Ascending aorta (tissue), 2 donors: ENCODE results near the gene BCLAF3. TPM values are rescaled to one million over a fixed set of nuclear protein-coding genes. Genes with fewer than 3 reads are reported as not detected.

Source experiments
- DNase-seq, 2 donors: peaks; one replicate each; pipeline ENCODE4 v3.0.0-alpha.2; 2019; ENCODE audit warnings: low spot score in 2 of 2
- H3K27ac ChIP-seq, 2 donors: fragments of 200-600 bp; sonication (generic); one replicate each; pipeline ENCODE4 v1.5.1; 2016 to 2017; ENCODE audit warnings: mild to moderate bottlenecking in 1 of 2
- H3K27me3 ChIP-seq: fragments of 200-600 bp; sonication (generic); one replicate; pipeline ENCODE4 v1.5.1; 2017
- H3K36me3 ChIP-seq, 2 donors: fragments of 200-600 bp; sonication (generic); one replicate each; pipeline ENCODE4 v1.5.1; 2016
- H3K4me1 ChIP-seq, 2 donors: fragments of 200-600 bp; sonication (generic); one replicate each; pipeline ENCODE4 v1.5.1; 2016 to 2017; ENCODE audit warnings: mild to moderate bottlenecking in 1 of 2
- H3K4me3 ChIP-seq, 2 donors: fragments of 200-600 bp; sonication (generic); one replicate each; pipeline ENCODE4 v1.5.1; 2016 to 2017; ENCODE audit warnings: mild to moderate bottlenecking in 1 of 2
- H3K9me3 ChIP-seq, 2 donors: fragments of 200-600 bp; sonication (generic); one replicate each; pipeline ENCODE4 v1.5.1; 2016
- intact Hi-C: fragments of 100-400 bp; cut with DNase I; formaldehyde crosslinking; loops from one replicate; pipeline ENCODE4 v1.15.1; 2023
- total RNA-seq: library from RNA; depleted of rRNA; stranded (reverse); fragments of >200 nt; gene quantifications from one replicate; pipeline ENCODE4 v1.1.0, GENCODE V29; 2016
- TF ChIP-seq, protein P1 (sequence below), 3 experiments: fragments of 200-600 bp in 2 of 3; fragments of 450-650 bp in 1 of 3; sonication (generic) in 2 of 3; IDR thresholded peaks; one replicate each; pipeline ENCODE4 v1.5.1; 2016 to 2019; ENCODE audit warnings: antibody characterized with exemption in 3 of 3, mild to moderate bottlenecking in 1 of 3, moderate library complexity in 1 of 3

Gene BCLAF3
- total RNA-seq, 1 donor from 2014 or later = 5.0 TPM

DNA sequence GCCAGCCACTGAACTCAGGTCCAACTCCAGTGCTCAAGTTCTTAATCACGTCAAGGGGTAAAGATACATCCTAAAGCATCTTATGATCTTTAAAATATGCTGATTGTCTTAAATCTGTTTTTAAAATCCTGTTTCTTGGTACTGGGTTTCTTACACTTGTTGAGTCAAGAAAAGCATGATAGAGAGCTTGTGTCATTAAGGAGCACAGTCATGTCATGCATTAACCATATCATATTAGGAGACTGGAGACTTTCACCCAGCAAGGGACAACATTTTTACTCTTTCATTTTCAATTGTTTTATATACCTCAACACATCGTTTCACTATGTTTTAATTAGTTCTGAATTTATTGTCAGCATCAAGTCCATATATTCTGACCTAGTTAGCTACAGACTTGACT lies 41.5 kb downstream of the BCLAF3 start:
- no peaks in the 10 kb centered on the region for H3K9me3 ChIP-seq
- H3K27me3 ChIP-seq = no peaks in the 10 kb centered on the region
- H3K36me3 ChIP-seq = peaks cover 0 to 3% of the 10 kb centered on the region in 2 donors
- intact Hi-C loops = no loop called here
- H3K27ac ChIP-seq = no peak overlapping the region
- H3K4me3 ChIP-seq = no peak overlapping the region
- H3K4me1 ChIP-seq = no peaks in the 10 kb centered on the region
- DNase-seq = no peak
- TF ChIP-seq, protein P1, sequence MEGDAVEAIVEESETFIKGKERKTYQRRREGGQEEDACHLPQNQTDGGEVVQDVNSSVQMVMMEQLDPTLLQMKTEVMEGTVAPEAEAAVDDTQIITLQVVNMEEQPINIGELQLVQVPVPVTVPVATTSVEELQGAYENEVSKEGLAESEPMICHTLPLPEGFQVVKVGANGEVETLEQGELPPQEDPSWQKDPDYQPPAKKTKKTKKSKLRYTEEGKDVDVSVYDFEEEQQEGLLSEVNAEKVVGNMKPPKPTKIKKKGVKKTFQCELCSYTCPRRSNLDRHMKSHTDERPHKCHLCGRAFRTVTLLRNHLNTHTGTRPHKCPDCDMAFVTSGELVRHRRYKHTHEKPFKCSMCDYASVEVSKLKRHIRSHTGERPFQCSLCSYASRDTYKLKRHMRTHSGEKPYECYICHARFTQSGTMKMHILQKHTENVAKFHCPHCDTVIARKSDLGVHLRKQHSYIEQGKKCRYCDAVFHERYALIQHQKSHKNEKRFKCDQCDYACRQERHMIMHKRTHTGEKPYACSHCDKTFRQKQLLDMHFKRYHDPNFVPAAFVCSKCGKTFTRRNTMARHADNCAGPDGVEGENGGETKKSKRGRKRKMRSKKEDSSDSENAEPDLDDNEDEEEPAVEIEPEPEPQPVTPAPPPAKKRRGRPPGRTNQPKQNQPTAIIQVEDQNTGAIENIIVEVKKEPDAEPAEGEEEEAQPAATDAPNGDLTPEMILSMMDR (IDR thresholded peaks at IDR 0.05) = no peak

DNA sequence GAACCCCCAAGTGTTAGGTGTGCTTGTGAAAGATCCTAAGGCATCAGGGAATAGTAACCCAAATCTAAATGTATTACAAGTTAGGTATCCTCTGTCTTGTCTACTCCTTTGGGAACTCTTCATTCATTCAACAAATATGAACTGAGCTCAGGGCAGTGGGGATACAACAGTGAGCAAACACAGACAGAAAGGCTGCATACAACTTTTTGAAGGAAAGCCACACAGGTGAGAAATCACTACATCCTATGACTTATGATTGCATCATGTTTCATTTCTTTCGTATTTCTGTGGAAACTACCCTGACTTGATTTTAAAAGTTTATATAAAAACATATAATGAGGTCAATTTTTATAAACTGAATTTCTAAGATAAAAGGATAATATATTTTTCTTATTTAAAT lies 43.2 kb downstream of the BCLAF3 start:
- DNase-seq = no peak
- Histone ChIP-seq H3K36me3 (no peaks in the 10 kb centered on the region), H3K9me3 (no peaks in the 10 kb centered on the region), H3K4me3 (no peak overlapping the region), H3K27me3 (no peaks in the 10 kb centered on the region), H3K27ac (no peak overlapping the region), H3K4me1 (no peaks in the 10 kb centered on the region)
- TF ChIP-seq, protein P1 (IDR thresholded peaks at IDR 0.05) = no peak
- intact Hi-C loops = no loop called here

Other genes with a start within 250 kb of the BCLAF3 start
- gene SH3KBP1, start 103.5 kb downstream of the BCLAF3 start, total RNA-seq = 27.4 TPM
- not detected for gene MAP7D2, start 125.8 kb upstream of the BCLAF3 start, total RNA-seq
- 29.3 TPM for gene EIF1AX, start 150.8 kb upstream of the BCLAF3 start, total RNA-seq